NCI-H128 (cell line): ENCODE data around the gene C5orf52.
"Not testable (repeated sequence)": the region's sequence is repeated elsewhere in the genome, so short reads cannot be mapped to it uniquely, and the experiment has no call there.

ENCODE experiments used
- DNase-seq: peaks from one replicate; lab custom pipeline; 2025; ENCODE audit not compliant: unreplicated experiment; lab: John Stamatoyannopoulos, UW

Gene C5orf52

DNA sequence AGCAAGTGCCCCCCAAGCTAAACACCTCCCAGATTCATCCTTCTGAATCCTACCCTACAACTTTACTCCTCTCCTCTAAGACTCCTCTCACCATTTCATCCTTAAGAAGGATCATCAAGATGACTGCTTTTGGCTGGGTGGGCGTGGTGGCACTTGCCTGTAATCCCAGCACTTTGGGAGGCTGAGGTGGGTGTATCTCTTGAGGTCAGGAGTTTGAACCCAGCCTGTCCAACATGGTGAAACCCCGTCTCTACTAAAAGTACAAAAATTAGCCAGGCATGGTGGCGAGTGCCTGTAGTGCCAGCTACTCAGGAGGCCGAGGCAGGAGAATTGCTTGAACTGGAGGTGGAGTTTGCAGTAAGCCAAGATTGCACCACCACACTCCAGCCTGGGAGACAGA, 3.0 kb downstream of the C5orf52 start:
- DNase-seq: not testable (repeated sequence)

DNA sequence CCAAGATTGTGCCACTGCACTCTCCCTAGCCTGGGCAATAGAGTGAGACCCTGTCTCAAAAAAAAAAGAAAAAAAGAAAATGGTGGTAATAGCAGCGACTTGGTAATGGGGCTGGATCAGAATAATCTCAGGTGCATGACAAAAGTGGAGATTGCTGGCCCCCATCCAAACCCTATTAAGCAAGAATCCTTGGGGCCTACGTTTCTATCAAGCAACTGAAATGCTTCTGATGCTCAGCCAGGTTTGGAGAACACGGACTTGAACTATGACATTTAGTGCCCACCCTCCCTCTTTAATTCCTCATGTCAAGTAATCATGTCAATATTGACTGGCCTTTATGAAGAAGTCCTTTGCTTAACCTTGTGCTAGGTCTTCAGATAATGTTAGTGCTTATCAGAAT, 6.6 kb downstream of the C5orf52 start:
- no peak for DNase-seq

DNA sequence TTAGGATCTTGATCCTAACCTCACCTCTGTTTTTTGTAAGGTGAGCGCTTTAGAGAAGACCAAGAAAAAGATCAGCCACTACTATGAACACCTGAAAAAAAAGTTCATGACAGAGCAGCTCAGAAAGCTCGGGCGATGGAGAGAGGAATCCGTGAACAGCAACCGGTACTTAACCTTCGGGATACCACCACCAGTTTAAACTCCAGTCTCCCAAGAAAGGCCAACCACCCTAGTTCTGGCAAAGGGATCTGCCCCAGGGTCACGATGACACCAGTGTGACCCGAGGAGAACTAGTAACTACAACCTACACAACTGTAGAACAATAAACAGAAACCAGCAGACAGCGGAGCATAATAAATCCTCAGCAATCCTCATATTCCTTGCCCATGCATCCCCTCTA, 8.5 kb downstream of the C5orf52 start:
- DNase-seq: no peak

DNA sequence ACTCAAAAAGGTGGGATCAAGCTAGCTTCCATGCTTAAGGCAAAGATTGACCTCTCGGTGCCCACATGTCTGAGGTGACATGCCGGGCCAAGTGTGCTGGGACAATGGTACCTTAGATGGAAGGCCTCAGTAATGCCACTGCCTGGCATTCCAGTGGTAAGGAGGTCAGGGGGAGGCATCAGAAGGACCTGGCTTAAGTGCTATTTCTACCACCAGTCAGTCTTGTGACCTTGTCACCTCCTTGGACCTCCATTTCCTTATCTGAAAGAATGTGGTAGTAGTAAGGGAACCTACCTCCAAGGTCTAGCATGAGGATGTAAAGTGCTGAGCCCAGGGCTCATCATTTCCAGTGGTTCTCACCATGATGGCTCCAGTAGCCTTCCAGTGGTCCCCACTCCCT, 8.9 kb downstream of the C5orf52 start:
- DNase-seq: no peak

DNA sequence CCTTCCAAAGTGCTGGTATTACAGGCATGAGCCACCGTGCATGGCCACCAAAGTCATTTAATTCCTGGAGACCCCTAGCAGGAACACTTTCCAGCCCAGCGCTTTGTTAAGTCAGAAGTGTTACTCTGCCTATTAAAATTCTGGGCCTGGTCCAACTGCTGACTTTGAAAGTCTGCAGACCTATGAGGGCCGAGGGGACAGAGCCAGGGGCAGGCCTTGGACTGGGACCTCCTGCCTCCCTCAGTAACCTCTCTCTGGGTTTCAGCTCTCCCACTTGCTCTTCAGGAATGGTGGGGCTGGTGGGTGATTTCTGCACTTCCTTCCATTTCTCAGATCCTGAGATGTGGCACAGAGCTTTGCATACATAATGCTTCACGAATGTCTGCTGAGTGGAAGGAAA, 9.7 kb downstream of the C5orf52 start:
- DNase-seq: no peak

DNA sequence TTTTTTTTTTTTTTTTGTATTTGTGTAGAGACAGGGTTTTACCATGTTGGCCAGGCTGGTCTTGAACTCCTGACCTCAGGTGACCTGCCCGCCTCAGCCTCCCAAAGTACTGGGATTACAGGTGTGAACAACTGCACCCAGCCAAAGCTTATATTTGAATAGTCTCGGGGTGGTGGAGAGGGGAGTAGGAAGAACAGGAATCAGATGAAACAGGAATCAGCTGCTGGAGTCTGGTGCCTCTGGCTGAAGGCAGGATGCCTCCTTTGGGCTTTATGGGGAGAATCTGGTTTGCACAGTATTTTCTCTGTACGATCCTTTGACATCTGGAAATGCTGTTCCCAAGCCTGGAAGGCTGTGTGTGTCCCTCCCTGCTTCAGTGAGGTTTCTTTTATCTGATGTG, 10.9 kb downstream of the C5orf52 start:
- DNase-seq: no peak

DNA sequence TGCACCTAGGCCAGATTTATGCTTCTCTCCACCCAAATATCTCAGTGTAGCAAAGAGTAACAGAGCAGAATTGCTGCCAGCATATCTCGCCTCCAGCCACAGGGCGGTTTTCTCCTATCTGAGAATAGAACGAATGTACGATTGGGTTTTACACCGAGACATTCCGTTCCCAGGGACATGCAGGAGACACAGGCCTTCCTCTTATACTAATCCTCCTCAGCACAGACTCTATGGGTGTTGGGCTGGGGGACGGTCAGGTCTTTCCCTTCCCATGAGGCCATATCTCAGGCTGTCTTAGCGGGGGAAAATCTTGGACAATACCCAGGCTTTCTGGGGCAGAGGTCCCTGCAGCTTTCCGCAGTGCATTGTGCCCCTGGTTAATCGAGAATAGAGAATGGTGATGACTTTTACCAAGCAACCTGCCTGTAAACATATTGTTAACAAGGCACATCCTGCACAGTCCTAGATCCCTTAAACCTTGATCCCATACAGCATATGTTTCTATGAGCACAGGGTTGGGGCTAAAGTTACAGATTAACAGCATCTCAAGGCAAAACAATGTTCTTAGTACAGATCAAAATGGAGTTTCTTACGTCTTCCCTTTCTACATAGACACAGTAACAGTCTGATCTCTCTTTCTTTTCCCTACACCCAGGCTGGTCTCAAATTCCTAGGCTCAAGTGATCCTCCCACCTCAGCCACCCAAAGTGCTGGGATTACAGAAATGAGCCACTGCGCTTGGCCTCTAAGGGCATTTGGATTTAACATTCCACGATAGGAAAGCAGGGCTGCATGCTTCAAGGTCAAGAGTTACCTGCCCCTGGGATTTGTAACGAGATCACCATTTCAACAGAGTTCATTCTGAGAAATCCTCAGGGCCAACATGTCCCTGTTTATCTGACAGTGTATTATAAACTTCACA, 15.2 kb downstream of the C5orf52 start:
- DNase-seq: not testable (repeated sequence)

DNA sequence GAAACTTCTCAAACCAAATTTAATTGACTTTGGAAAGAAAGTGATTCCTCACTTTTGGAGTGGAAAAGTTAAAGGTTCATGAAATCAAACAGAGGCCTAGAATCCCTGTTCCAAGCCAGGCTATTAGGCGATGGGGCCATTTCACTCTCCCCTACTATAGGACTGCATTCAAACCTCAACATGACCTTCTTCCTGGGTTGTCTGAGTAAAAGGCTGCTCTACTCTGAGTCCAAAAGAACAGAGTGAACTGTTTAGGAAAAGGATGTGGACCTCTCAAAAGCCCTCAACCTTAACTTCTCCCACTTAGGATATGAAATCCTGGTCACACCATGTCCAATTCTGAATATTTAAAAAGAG, 15.8 kb downstream of the C5orf52 start:
- no peak for DNase-seq

DNA sequence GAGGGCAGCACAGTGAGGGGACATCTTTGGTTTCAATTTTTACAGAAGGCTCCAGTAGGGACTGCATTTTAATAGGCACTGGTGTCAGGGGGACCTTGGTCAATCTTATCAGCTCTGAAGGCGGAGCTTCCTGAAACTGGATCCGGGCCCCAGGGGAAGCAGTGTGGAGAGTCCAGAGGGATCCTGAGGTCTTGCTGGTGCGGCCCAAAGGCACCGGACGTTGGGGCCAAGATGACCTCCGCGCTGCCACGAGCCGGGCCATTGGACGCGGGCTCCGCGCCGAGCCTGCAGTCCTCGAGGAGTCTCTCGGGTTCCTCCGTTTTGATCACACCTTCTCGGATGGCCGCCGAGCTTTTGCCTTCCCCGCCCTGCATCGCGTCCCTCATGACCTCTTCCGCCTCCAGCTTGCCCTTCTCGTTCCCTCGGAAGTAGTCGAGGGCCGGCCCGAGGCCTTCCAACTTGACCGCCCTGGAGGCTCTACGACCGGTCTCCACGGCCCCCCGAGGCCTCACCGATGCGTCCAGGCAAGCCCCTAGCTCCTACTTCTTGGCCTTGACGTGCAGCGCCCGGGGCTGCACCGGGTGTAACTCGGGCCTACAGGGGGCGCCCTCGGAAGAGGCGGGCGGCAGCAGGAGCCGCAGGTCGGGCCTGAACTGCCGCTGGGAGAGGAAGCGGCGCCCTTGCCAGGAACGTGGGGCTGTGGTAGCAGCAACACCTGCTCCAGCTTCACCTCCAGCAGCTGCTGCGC, 18.8 kb downstream of the C5orf52 start:
- DNase-seq: no peak

DNA sequence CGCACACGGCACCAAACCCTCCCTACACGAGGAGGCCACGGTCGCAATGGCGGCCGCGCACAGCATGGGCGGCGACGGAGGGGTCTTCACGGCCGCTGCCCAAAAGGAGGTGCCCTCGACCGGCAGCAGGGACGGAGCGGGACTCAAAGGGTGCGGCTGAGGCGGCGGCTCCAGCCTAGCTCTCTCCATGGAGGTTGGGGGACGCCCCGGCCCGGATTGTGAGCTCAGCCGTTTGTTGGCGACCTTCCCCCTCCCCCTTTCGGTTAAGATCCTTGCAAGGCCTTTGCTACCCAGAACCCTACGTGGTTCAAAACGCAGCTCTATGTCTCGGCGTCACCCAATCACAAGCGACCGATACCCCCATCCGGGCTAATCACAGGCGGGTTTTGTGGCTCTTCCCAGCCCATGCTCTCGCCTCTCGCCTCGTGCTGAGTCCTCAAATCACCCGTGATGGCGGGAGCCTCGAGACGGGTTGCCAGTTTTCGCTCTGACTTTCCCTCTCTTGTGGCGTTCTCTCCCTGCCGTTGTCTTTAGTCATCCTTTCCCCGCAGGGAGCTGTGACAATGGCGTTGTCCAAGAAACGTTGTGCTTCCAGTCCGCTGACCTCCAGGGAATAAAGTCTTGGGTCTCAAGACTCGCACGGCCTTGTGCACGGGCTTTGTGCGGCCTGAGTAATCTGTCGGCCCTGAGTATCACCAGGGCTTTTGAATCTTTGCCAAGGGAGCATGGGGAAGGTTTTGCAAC, 19.5 kb downstream of the C5orf52 start:
- no peak for DNase-seq

DNA sequence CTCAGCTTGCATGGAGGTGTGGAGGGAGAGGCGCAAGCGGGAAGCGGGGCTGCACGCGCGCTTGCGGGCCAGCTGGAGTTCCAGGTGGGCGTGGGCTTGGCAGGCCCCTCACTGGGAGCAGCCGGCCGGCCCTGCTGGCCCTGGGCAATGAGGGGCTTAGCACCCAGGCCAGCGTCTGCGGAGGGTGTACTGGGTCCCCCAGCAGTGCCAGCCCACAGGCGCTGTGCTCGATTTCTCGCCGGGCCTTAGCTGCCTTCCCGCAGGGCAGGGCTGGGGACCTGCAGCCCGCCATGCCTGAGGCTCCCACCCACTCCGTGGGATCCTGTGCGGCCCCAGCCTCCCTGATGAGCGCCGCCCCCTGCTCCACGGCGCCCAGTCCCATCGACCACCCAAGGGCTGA, 22.5 kb downstream of the C5orf52 start:
- DNase-seq: not testable (repeated sequence)

DNA sequence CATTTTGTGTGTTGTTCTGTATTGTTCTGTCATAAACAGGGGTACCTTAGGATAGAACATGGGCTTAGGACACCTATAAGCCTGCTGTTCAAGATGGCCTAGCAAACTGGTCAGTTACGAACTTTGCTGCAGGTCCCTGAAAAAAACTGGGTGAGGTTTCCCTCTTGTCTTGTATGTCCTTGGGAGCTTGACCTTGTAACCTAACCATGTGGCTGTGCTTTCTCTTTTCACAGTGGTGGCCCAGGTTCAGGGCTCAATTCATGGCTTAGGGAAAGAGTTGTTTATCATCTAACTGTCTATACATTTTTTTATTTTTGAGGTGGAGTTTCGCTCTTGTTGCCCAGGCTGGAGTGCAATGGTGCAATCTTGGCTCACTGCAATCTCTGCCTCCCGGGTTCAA, 24.8 kb downstream of the C5orf52 start:
- not testable (repeated sequence) for DNase-seq

DNA sequence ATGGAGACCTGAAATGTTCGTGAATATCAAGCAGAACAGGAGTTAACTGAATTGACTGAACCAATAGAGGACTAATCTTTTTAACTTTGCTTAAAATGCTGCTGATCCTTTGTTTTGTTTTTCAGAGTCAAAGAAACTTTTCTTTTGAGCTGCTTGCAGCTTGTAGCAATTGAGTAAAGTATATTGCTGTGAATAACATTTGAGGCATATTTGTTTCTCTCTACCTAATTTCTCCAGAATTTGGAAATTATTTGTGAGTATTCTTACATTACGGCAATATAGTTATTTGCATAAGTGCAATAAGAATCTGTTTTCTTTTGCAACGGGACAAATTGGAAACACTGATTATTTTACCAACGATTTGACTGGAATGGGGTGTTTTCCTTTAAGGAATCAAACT, 27.3 kb downstream of the C5orf52 start:
- DNase-seq: not testable (repeated sequence)

DNA sequence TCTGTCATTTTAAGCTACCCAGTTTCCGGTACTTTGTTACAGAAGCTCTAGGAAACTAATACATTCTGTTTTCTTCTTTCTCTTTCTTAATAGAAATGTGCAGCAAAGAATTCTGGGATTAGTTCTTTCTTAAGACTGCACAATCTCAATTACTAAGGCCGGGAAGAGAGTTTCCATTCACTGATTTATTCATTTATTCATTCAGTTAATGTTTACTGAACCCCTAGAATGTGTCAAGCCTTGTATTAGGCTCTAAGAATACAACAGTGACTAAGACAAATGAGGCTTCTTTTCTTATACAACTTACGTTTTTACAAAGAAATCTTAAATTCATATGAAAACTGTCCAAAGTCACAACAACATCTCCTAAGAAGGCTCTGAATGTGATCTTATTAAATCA, 32.4 kb downstream of the C5orf52 start:
- no peak for DNase-seq

DNA sequence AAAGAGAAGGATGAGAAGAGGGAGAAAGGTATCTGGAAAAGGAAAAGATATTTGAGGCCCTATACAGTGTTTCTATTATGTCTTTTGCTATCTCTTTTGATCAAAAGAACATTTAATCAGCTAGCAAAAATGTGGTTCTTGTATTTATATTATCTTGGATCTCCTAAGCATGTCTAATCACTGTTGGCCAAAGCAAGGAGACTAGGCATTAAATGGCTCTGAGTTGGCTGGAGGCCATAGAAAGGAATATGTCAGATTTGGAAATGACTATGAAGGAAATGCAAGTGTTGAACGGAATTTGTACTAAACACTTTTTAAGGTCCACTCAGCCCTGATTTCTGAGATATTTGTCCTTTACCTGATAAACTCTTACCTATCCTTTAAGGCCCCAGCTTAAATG, 37.5 kb downstream of the C5orf52 start:
- no peak for DNase-seq

DNA sequence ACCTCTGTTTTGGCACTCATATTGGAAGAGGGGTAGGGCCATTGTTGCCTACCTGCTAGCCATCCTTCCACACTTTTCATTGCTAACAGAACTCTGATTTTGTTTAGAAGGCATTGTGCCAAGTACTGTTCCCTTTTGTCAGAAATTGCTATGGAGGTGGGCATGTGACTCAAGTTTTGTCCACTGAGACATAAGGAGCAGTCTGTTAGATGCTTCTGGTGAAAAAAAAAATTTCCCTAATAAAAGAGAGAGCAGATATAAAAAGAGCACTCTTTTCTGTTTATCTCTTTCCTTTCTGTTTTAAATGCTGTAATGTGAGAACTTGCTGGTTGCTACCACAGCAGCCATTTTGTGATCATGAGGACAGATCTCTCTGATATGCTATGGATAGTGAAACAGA, 38.0 kb downstream of the C5orf52 start:
- no peak for DNase-seq

DNA sequence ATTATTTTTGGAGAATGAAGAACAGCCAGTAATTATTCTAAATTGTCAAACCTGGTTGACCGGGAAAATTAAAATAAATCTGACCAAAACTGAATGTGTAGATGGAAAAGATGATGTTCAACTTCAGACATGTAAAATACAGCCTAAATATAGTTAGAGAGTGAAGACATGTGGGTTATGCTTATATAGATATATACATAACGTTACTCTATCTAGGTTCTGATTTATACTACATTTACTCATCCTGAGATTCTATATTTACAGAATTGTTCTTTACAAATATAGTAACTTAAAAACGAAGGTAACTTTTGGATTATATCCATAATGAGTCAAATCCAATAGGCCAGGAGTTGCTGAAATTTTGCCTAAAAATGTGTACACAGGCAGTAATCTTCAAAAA, 39.1 kb downstream of the C5orf52 start:
- DNase-seq: no peak

DNA sequence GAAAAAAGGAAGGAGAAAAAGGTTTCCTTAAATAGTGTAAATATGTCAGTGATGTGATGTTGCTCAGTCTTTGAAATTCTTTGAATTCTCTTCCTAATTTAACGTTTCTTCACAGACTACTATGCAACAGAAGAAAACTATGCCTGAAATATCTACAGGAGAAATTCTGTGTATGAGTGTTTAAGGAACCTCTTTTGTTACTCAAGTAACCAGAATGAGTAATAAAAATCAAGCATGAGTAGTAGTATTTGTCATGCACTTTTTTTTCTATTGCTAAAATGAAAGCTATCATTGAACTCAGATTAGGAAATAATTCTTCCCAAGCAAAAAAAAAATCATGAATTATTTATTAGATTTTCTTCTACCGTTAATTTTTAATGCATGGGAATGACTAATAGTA, 39.5 kb downstream of the C5orf52 start:
- no peak for DNase-seq

DNA sequence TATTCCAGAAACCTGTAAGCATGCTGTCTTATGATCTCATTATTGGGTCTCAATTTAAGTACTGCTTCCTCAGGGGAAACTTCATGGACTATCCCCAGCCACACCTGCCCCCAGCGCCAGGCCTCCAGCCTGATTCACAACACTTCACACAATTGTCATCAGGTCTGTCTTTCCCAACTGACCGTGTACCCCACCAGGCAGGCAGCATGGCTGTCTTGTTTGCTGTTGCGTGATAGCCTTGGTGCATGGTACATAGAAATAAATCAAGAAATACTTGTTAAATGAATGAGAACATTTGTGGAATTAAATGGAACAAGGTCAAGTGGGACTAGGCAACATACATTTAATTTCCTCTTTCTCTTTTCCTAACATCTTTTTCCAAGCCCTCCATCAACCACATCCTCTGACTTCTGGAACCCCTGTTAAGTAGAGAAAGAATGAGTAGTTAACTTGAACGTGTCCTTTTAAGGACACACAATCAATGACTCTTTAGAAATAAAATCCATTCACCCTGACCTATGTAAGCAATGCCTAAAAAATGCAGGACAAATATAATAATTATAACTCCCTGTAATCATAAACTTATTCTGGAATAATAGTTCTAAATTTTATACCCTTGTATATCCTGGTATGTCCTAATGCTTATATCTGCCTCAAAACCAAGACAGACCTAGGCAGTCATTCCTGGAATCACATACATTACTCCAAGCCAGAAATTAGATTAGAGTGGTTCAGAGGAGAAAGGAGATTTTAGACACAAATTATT, 42.7 kb downstream of the C5orf52 start:
- no peak for DNase-seq

DNA sequence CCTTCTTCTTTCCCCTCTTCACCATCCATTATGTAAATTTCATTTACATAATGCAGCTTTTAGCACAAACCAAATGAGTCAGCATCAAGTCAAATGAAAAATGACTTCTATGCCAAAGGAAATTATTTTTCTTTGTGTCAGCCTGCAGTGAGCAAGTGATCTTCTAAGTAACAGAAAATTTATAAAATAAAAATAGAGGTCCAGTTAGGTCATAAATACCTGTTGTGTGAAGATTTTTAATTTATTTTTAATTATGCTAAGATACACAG, 43.2 kb downstream of the C5orf52 start:
- no peak for DNase-seq

DNA sequence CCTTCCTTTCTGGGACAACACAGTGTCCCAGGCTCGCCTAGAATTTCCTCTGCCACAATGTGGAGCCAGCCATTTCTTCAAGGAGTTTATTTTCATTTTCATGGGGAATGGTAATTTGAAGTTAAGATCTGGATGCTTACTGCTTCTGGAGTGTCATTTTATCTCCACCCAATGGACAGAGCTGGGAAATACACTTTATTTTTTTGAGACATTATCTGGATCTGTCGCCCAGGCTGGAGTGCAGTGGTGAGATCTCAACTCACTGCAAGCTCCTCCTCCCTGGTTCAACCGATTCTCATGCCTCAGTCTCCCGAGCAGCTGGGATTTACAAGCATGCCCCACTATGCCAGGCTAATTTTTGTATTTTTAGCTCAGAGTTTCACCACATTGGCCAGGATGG, 47.2 kb downstream of the C5orf52 start:
- DNase-seq: no peak
